ENCODE results near the gene INPP5A.

DNA sequence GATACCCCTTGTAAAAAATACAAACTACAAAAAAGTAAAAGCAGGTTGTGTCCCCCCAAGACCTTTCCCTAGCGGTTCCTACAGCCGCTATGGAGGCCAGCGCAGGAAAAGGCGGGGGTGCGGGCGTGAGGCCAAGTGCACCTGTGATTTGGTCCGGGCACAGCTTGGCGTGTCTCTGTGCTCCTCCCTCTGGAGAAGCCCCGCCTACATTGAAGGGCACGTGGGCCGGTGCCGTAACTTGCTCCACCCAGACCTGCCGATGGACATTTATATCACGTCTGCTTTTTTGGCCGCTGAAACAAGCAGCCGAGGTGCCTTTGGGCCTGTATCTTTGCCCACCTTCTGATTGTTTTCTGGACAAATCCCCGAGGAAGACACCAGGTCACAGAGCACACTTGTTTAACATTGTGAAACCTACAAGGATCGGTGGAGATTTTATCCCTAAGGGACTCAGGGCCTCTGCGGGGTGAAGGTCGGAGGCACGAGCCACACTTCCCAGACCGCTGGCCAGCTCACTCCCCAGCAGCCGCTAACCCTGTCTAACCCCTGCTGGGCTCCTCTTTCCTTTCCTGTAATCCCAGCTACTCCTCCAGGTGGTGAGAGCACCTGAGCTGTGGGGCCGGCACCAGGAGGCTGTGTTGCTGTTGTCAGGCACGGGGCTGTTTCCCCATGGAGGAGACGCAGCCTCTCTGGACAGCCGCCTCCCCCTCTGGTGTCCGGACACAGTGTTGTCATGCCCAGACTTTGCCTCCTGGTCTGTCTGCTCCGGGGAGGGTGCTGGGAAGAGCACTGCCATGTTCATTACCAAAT lies 18.8 kb upstream of the INPP5A start:
- TF ChIP-seq, protein P1, sequence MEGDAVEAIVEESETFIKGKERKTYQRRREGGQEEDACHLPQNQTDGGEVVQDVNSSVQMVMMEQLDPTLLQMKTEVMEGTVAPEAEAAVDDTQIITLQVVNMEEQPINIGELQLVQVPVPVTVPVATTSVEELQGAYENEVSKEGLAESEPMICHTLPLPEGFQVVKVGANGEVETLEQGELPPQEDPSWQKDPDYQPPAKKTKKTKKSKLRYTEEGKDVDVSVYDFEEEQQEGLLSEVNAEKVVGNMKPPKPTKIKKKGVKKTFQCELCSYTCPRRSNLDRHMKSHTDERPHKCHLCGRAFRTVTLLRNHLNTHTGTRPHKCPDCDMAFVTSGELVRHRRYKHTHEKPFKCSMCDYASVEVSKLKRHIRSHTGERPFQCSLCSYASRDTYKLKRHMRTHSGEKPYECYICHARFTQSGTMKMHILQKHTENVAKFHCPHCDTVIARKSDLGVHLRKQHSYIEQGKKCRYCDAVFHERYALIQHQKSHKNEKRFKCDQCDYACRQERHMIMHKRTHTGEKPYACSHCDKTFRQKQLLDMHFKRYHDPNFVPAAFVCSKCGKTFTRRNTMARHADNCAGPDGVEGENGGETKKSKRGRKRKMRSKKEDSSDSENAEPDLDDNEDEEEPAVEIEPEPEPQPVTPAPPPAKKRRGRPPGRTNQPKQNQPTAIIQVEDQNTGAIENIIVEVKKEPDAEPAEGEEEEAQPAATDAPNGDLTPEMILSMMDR (IDR thresholded peaks at IDR 0.05; ENCODE audit: poor library complexity), result no peak
- no peak for TF ChIP-seq EZH2 (IDR thresholded peaks at IDR 0.05; ENCODE audit: borderline replicate concordance)
